Right cardiac atrium (tissue), 5 donors: Measurements from ENCODE around the gene GABPB1. TPM values are rescaled to one million over a fixed set of nuclear protein-coding genes. Genes with fewer than 3 reads are reported as not detected.

ENCODE experiments used
- ATAC-seq, 2 donors: fragments of 200-7000 bp; cut with Tn5 transposase; one replicate each; pipeline versions ENCODE4 v1.8.0 to v1.9.1; 2020; ENCODE audit warnings: moderate library complexity in 2 of 2, mild to moderate bottlenecking in 1 of 2
- DNase-seq, 3 donors: peaks; one replicate each; pipeline ENCODE4 v3.0.0-alpha.2; 2020
- H3K27ac ChIP-seq: one replicate; pipeline ENCODE4 v1.5.1; 2013; ENCODE audit warnings: mild to moderate bottlenecking, low read length, control low read depth, moderate library complexity
- H3K27me3 ChIP-seq: one replicate; pipeline ENCODE4 v1.6.1; 2013; ENCODE audit not compliant: control insufficient read depth, insufficient read depth
- H3K4me1 ChIP-seq: one replicate; pipeline ENCODE4 v1.6.1; 2013; ENCODE audit warnings: low read length; ENCODE audit not compliant: control insufficient read depth, insufficient read depth
- H3K4me3 ChIP-seq: one replicate; pipeline ENCODE4 v1.5.1; 2013; ENCODE audit warnings: low read length, control low read depth
- H3K9me3 ChIP-seq: one replicate; pipeline ENCODE4 v1.6.1; 2013; ENCODE audit warnings: low read length; ENCODE audit not compliant: control insufficient read depth
- WGBS: extraction: QIAGEN DNeasy Blood & Tissue Kit; methylation state at CpG from one replicate; pipeline ENCODE4 v1.1.7; 2013; 5-methylcytosine and 5-hydroxymethylcytosine counted together
- intact Hi-C, 4 donors: fragments of 100-400 bp; cut with DNase I; formaldehyde crosslinking; loops; one replicate each; pipeline versions ENCODE4 v1.11.0 to v1.14.0; 2022 to 2023
- polyA plus RNA-seq: library from polyadenylated mRNA; stranded (reverse); fragments of 200-250 nt; gene quantifications from one replicate; pipeline ENCODE4 v1.2.3, GENCODE V29; 2013
- total RNA-seq, 4 donors: library from RNA; stranded (reverse); fragmentation: NEBNext Ultra II Directional; extraction: Animal tissue kit (Norgen Biotek cat#: 25700); gene quantifications; one replicate each; pipeline ENCODE4 v1.2.1, GENCODE V29; 2021
- donor health status: healthy with polysubstance abuse.
- donor health status: DM: no; HTN: yes; CAD: no.
- donor health status: DM: no; HTN: no; CAD: no.
- donor health status: DM: no; HTN: yes; CAD: no; lungs with severe emphysema.
- donor health status: DM: yes; HTN: yes; CAD: no.

The GABPB1 gene
- total and polyA plus RNA-seq, 5 donors, result 5.2 to 11.2 (median 10.1) TPM

DNA sequence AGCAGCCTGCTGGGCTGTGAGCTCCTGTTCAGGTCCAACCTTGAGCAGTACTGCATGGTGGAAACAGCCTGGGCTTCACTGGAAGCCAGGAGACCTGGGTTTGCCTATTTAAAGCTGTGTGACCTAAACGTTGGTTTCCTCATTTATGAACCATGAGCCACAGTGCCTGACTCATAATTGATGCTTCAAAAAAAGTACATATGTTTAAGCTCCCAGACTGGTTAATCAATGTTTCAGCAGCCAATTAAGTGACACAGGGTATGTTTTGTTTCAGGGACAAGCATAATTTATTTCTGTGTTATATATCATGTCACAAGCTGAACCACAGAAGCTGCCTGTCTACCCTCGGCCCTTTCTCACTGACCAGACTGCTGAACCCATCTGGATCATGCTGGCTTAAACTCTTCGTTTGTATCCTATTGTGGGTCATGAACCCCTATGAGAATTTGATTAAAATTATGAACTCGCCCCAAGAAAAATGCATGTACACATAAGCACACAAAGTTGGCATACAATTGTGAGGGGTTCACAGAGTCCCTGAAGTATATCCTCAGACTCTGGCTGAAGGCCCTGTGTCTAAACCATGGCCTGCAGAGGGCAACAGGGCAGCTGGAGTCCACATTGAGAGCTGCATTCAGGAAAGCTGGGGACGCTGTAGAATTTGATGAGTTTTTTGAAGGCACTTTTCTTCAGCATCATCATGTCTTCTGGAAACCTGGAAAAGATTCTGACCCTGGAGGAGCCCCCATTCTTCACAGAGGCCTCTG, 113.1 kb downstream of the GABPB1 start:
- ATAC-seq, result no peak
- H3K9me3 ChIP-seq, result no peaks in the 10 kb centered on the region
- H3K27me3 ChIP-seq, result no peaks in the 10 kb centered on the region

DNA sequence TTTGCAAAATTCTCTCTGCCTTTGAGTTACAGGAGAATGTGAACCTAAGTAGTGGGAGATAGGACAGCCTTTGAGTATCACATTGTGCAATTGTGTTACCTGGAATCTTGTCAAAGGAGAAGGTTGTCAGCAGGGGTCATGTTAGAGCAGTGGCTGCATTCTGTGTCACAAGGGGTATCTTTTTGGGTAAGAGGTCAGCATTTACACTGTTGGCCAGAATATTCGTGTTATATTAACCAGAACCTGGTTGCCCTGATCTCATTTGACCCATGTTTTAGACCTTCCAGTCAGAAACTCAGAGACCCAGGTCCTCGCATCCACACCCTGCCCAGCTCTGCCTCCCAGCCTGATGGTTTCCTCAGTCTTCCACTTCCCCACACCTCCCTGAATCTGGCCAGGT, 116.7 kb downstream of the GABPB1 start:
- 80% methylated on average over 2 of the region's 2 CpGs for WGBS
- Histone ChIP-seq H3K4me1 (no peaks in the 10 kb centered on the region), H3K27me3 (no peaks in the 10 kb centered on the region)

More for the DNA sequence above, 113.1 kb downstream of the GABPB1 start:
- WGBS, result 74% methylated on average over 5 of the region's 5 CpGs
- intact Hi-C loops, result no loop called here
- no peak overlapping the region for H3K27ac ChIP-seq
- no peaks in the 10 kb centered on the region for H3K4me1 ChIP-seq
- H3K4me3 ChIP-seq, result no peak overlapping the region
- no peak for DNase-seq

DNA sequence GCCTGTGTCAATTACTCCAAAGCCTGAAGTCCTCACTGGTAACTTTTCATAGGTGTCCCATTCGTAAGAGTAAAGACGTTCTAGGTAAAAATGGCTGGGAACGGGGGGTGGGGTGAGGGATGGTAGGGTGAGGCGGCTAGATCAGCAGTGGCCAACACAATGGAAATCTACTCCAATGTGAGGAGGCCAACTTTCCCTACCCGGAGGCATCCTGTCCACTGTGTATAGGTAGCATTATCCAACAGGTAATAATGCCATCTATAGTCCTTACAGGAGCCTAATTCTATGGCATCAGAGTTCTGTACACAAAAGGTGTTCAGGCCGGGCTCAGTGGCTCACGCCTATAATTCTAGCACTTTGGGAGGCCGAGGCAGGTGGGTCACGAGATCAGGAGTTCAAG, 118.6 kb downstream of the GABPB1 start:
- no peak overlapping the region for H3K27ac ChIP-seq
- WGBS, result 91% methylated on average over 9 of the region's 9 CpGs
- intact Hi-C loops, result no loop called here
- H3K27me3 ChIP-seq, result no peaks in the 10 kb centered on the region
- no peak for DNase-seq
- H3K9me3 ChIP-seq, result no peaks in the 10 kb centered on the region
- no peak overlapping the region for H3K4me3 ChIP-seq
- H3K4me1 ChIP-seq, result no peaks in the 10 kb centered on the region
- ATAC-seq, result no peak

More for the DNA sequence above, 116.7 kb downstream of the GABPB1 start:
- H3K9me3 ChIP-seq, result no peaks in the 10 kb centered on the region
- no peak overlapping the region for H3K4me3 ChIP-seq
- ATAC-seq (no peak), DNase-seq (no peak)
- intact Hi-C loops, result no loop called here
- no peak overlapping the region for H3K27ac ChIP-seq

DNA sequence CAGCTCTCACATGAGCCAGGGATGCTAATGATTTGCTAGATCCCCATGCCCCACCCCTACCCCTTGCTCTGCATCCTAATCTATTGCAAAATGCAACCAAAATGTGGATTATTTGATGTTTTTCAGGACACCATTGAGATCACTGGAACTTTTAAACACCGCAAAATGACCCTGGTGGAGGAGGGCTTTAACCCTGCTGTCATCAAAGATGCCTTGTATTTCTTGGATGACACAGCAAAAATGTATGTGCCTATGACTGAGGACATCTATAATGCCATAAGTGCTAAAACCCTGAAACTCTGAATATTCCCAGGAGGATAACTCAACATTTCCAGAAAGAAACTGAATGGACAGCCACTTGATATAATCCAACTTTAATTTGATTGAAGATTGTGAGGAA, 119.2 kb downstream of the GABPB1 start:
- ATAC-seq (no peak), DNase-seq (no peak)
- Histone ChIP-seq H3K27me3 (no peaks in the 10 kb centered on the region), H3K4me1 (no peaks in the 10 kb centered on the region), H3K9me3 (no peaks in the 10 kb centered on the region), H3K27ac (no peak overlapping the region), H3K4me3 (no peak overlapping the region)
- WGBS, result 81% methylated on average over 1 of the region's 1 CpG
- intact Hi-C loops, result no loop called here

DNA sequence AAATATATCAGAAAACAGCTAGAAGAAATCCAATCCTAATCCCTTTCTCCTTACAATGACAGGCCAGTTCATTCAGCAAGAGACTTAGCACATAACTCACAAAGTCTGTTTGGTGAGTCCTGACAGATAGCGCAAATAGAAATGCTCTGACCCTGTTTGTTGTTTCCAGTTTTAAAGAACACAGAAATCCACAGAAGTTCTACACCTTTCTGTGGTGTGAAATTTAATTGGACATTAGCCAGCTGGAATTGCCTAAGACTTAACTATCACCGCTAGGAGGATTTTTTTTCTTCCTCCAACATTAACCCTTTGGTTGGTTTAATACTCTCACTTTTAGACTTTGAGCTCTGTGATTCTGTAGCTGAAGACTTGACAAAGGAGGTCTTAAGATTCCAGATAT, 120.2 kb downstream of the GABPB1 start:
- no peak overlapping the region for H3K4me3 ChIP-seq
- DNase-seq, result no peak
- no peaks in the 10 kb centered on the region for H3K27me3 ChIP-seq
- ATAC-seq, result no peak
- no peak overlapping the region for H3K27ac ChIP-seq
- intact Hi-C loops, result no loop called here
- no peaks in the 10 kb centered on the region for H3K9me3 ChIP-seq
- 41% methylated on average over 2 of the region's 2 CpGs for WGBS
- no peaks in the 10 kb centered on the region for H3K4me1 ChIP-seq

DNA sequence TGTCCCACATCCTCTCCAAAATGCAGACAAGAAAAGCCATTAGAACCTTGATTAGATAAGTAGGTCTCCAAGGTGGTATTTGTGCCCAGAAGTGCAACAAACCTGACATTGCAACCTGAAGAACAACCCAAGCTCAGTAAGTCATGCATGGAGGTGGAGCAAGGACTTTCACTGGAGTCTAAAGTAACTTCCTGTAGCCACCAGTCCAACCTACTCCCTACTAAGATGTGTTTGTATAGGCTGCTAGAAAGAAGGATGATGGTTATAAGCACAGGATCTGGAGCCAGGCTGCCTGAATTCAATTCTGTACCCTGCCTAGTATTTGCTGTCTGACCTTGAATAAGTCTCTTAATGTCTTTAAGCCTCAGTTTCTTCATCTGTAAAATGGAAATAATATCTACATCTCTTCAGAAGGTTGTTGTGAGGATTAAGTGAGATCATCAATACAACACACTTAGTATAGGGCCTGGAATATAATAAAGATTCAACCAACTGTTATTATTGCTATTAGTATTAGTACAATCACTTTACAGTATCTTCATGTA, 121.7 kb downstream of the GABPB1 start:
- ATAC-seq, result no peak
- intact Hi-C loops, result no loop called here
- no peak for DNase-seq
- no peaks in the 10 kb centered on the region for H3K9me3 ChIP-seq
- H3K27me3 ChIP-seq, result no peaks in the 10 kb centered on the region
- H3K27ac ChIP-seq, result no peak overlapping the region
- no peak overlapping the region for H3K4me3 ChIP-seq
- H3K4me1 ChIP-seq, result no peaks in the 10 kb centered on the region

DNA sequence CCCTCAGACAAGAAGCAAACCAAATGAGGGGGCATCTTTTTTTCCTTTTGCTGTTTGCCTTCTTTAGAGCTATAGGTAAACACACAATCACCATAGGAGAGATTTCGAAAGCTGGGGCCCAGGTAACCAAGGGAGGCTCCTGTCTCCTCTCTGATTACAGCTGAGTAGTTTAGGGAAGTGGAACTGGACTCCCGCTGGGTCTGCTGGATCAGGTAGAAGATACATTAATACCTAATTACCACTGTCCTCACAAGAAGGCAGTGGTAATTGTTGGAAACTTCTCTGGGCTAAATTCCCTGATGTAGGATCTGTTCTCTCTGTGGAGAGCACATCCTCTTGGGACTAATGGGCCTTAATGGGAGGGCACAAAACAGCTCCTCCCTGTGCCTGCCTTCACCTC, 122.2 kb downstream of the GABPB1 start:
- ATAC-seq (no peak), DNase-seq (no peak)
- intact Hi-C loops, result no loop called here
- Histone ChIP-seq H3K4me3 (no peak overlapping the region), H3K4me1 (no peaks in the 10 kb centered on the region), H3K27me3 (no peaks in the 10 kb centered on the region), H3K27ac (no peak overlapping the region), H3K9me3 (no peaks in the 10 kb centered on the region)
- 89% methylated on average over 2 of the region's 2 CpGs for WGBS

DNA sequence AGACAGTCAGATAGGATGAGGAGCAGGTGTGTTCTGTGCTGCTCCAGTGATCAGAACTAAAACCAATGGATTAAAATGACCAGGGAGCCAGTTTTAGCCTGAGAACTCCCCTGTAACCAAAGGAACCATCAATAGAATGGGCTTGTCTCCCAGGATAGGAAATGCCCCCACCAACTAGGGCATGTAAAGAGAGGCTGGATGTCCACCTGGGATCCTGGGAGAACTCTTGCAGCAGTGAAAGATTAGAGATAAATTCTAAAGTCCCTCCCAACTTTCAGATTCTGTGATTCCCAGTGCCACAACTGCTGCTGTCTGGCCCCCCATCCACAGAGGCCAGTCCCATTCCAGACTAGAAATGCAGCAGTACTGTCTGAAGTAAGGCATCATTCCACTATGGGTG, 123.2 kb downstream of the GABPB1 start:
- DNase-seq (no peak), ATAC-seq (no peak)
- Histone ChIP-seq H3K4me1 (no peaks in the 10 kb centered on the region), H3K27ac (no peak overlapping the region), H3K27me3 (no peaks in the 10 kb centered on the region), H3K4me3 (no peak overlapping the region), H3K9me3 (no peaks in the 10 kb centered on the region)
- intact Hi-C loops, result no loop called here

DNA sequence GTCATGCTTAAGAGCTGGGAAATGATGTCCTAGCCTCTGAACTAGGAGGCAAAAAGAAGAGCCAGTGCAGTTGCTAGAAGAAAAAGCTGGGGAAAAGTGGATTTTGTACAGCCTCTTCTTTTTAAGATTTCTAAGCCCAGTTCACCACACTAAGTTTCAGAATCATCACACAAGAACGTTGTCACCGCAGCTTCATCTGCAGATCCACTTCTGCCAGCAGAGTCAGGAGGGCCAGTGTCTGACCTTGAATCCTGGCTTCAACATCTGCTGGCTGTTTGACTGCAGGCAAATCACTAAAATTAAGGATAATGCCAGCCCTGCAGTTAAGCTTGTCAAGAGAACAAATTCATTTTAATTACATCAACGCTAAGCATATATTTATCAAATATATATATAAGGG, 125.7 kb downstream of the GABPB1 start:
- Histone ChIP-seq H3K27me3 (no peaks in the 10 kb centered on the region), H3K4me3 (no peak overlapping the region), H3K27ac (no peak overlapping the region), H3K9me3 (no peaks in the 10 kb centered on the region), H3K4me1 (no peaks in the 10 kb centered on the region)
- no peak for ATAC-seq
- no peak for DNase-seq
- WGBS, result 59% methylated on average over 3 of the region's 3 CpGs
- intact Hi-C loops, result no loop called here

DNA sequence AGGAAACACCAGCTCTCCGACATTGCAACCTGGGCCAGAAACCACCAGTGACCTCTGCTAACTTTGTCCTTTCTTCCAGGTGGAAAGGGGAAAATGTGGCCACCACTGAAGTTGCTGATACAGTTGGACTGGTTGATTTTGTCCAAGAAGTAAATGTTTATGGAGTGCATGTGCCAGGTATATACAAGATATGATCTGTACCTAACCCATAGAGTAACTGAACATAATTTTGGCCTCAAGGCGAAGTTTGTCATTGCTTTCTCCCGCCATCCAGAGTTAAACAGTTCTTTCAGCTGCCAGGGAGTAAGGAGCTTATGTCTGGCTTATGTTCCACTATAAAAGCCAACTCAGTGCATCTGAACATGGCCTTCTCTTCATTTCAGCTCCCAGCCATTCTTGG, 126.1 kb downstream of the GABPB1 start:
- no peaks in the 10 kb centered on the region for H3K4me1 ChIP-seq
- H3K27me3 ChIP-seq, result no peaks in the 10 kb centered on the region
- DNase-seq, result no peak
- H3K27ac ChIP-seq, result no peak overlapping the region
- H3K4me3 ChIP-seq, result no peak overlapping the region
- no peaks in the 10 kb centered on the region for H3K9me3 ChIP-seq
- WGBS, result 94% methylated on average over 3 of the region's 3 CpGs
- no peak for ATAC-seq
- intact Hi-C loops, result no loop called here

DNA sequence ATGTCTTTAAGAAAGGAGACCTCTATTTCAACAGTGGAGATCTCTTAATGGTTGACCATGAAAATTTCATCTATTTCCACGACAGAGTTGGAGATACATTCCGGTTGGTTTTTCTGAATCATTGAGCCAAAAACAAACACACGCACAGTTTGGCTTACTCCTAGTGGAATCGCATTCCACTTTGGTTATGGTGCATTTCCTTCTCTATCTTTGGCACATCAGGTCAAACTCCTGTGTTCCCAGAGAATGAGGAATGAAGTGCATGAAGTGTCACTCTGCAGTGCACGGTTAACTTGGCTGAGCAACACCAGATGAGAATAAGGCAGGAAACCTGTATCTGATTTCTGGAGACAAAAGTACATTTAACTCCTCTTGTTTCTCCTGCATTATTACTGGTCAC, 127.9 kb downstream of the GABPB1 start:
- H3K9me3 ChIP-seq, result no peaks in the 10 kb centered on the region
- no peak overlapping the region for H3K4me3 ChIP-seq
- DNase-seq, result no peak
- intact Hi-C loops, result no loop called here
- H3K4me1 ChIP-seq, result no peaks in the 10 kb centered on the region
- no peak for ATAC-seq
- WGBS, result 68% methylated on average over 5 of the region's 5 CpGs
- H3K27me3 ChIP-seq, result no peaks in the 10 kb centered on the region
- H3K27ac ChIP-seq, result no peak overlapping the region

DNA sequence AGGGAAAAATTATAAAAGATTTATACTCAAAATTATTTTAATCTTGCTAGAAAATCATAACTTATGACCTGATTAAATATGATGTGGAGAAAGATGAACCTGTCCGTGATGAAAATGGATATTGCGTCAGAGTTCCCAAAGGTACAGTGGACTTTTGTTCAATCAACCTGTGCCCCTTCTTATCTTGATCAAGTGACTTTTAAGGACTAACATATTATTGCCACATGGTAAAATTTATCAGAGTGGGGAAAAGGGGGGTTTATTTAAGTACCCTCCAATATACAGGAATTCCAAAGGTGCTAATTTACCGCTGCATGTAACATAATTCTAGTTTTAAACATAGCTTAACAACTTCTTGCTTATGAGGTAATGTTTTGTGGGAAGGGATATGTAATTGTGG, 129.1 kb downstream of the GABPB1 start:
- Histone ChIP-seq H3K9me3 (no peaks in the 10 kb centered on the region), H3K4me3 (no peak overlapping the region), H3K27ac (no peak overlapping the region), H3K27me3 (no peaks in the 10 kb centered on the region), H3K4me1 (no peaks in the 10 kb centered on the region)
- DNase-seq, result no peak
- ATAC-seq, result no peak
- 96% methylated on average over 3 of the region's 3 CpGs for WGBS
- intact Hi-C loops, result no loop called here
